ENCODE measurements around the gene PSMB2.
"Not testable (repeated sequence)": the region's sequence is repeated elsewhere in the genome, so short reads cannot be mapped to it uniquely, and the experiment has no call there.

Gene PSMB2

DNA sequence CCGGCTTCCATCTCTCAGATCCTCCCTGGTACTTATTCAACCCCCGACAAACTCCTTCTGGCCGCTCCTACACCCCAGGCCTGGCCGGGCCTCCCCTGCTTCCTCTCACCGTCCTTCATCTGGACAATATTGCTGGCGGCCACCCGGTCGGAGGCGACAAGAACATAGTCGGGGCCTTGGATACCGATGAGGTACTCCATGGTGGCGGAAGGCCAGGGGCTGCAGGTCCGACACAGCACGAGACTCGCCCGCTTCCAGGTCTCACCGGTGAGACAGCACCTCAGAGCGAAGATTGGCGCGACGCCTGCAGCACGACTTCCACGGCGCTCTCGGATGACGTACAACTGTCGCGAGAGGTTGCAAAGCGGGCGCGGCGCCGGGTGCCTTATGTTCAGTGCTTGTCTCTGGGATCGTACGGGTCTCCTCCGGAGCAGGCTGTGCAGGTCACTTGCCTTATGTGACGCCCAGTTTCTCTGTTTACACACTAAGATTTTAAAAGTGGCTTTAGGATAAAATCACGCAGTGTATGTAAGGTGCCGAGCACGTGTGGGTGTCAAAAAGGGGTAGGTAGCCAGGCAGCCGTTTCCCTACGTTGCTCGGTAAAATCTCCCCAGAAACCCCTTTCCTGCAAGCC, at the start of gene PSMB2:
Gene PSMB2, minus strand, starts transcription at position 294 of the 634 bp plus-strand sequence. Its CDS starts 94 bp downstream, at position 200.
- DNase-seq, result peak; percentile 100

DNA sequence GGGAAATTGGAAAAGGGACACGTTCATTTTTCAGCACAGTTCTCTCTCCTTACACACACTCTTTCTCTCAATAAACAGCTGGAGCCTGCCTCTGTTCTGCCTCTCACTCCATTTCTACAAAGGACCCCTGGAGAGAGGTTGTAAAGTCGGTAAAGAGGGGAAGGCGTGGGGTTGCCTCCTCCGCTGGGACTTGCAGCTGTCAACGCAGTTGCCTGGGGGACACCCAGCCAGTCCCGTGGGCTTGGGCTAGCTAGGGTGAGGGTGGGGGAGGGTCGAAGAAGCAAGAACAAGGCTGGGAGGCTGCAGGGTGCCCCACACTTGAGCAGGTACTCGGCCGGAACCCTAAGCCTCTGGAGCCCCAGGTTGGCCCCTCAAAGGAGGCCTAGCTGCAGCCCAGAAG, 49.8 kb upstream of the PSMB2 start:
- peak; percentile 43 for DNase-seq

DNA sequence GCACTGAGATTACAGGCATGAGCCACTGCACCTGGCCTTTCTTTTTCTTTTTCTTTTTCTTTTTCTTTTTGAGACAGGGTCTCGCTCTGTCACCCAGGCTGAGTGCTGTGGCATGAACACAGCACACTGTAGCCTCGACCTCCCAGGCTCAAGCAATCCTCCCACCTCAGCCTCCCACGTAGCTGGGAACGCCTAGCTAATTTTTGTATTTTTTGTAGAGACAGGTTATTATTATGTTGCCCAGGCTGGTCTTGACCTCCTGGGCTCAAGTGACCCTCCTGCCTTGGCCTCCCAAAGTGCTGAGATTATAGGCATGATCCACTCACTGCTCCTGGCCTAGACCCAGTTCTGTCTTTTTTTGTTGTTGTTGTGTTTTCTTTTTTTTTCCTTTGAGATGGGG, 48.8 kb upstream of the PSMB2 start:
- DNase-seq, result not testable (repeated sequence)

DNA sequence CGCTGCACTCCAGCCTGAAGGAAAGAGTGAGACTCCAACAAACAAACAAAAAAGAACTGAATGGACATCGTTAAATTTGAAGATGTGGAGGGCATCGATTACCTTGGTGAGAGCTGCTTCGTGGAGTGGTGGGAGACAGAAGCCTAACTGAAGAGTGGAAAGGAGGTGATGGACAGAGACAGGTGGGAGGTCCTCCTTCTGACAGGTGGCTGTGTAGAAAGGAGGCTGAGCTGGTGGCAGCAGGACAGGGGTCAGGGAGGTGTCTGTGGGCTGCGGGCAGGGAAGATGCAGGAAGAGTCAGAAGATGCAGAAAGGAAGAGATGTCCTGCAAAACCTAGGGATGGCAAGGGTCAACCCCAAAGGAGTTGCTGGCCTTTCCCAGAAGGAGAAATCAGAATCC, 46.8 kb upstream of the PSMB2 start:
- no peak for DNase-seq

DNA sequence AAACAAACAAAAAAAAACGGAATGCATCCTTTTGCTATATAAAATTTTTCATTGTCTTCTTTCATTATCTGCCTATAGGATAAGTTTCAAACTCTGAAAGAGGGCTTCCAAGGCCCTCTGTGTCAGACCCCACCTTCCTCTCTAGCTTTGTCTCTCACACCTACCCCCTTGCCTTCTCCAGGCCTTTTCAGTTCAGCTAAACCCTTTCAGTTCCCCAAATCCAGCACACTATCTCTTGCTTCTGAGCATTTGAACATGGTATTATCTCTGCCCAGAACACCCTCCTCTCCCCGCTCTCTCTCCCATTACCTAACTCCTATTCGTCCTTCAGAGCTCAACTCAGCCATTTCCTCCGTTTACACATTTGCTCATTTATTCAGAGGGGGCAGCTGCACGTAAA, 41.7 kb upstream of the PSMB2 start:
- DNase-seq, result no peak

DNA sequence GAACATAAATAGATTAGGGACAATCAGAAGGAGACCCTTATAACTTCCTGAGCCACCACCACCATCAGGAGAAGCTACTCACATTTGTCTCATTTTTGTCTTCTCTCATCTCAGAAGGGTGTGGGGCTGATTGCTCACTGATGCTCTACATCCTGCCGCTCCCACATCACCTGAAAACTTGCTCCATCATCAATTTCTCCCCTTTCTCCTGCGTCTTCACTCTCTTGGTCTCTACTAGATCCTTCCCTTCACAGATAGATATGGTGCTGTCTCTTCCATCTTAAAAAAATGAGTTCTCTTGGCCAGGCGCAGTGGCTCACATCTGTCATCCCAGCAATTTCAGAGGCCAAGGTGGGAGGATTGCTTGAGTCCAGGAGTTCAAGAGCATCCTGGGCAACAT, 38.9 kb upstream of the PSMB2 start:
- no peak for DNase-seq

DNA sequence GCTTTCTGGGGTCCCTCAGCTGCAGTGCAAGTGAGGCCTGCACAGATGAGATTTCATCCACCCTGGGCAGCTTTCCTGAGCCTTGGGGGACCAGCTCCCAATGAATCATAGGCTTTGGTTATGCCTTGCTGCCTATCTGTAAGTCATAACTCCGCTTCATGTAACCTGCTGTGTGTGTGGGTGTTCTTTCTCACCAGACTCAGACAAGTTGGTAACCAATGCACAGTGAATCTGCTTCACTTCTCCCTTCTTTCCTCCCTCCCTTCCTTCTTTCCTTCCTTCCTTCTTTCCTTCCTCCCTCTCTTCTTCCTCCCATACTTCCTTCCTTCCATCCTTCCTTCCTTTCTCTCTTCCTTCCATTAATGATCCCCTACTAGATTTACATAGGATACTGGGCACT, 34.4 kb upstream of the PSMB2 start:
- no peak for DNase-seq

DNA sequence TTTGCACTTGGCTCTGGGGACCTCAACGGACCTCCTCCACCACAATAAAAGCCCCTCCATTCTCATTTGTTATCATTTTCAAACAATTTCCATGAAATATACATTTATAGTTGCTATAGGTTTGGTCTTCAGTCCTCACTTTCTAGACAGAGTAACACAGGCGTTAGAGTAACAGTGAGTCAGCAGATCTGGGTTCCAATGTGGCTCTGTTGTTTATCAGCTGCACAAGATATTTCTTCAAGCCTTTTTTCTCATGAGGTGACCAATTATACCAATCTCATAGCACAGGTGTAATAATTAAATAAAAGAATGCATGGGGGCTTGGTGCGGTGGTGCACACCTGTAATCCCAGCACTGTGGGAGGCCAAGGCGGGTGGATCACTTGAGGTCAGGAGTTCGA, 32.8 kb upstream of the PSMB2 start:
- DNase-seq, result no peak

DNA sequence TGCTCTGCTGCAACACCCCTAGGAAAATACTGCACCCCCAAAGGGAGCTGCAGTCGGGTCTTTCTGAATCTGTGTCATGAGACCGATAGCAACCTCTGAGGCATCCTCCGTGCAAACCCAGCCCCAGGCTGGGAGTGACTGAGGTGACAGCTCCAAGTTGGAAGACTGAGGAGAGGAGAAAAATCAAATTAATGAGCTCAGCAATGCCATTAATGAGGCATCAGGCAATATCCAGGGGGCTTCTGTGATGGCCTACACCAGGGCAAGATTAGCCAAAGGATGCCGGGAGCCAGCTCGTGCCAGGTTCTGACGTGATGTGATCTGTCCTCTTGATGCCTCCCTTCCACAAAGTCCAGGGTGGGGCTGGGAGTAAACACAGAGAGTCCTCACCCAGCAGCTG, 30.8 kb upstream of the PSMB2 start:
- DNase-seq, result no peak

DNA sequence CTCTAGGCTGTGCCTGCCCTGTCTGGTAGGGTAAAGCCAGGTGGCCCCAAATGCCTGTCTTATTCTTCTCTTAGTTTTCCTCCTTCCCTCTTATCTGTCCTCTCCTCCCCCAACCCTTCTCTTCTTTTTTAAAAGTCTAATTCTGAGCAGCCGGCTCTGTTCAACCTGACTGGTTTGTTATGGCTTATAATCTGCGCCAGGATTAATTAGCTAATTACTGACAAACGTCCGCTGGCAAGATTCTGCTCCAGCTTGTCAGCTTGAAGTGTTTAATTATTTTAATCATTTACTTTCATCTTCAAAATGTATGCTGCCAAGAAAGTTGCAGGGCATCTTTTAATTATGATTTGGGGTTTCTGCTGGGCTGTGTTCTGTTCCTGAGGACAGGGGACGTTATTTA, 27.2 kb upstream of the PSMB2 start:
- no peak for DNase-seq

DNA sequence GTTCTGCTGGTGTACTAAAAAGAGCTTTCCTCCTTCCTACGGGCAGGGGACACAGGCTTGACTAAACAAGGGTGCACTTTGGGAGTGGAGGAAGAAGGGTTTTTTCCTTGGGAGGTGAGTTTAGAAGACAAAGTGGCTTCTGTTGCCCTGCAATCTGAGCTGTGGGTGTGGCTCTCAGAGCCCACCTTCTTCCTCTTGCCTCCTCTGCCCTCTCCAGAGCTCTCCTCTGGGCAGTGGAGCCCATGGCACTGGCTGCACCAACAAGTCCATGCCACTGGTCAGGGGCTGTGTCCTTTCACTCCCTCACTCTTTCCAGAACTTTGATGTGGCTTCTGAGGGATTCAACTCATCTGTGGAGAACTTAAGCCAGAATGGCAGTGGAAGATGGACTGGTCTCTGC, 25.6 kb upstream of the PSMB2 start:
- DNase-seq, result no peak

DNA sequence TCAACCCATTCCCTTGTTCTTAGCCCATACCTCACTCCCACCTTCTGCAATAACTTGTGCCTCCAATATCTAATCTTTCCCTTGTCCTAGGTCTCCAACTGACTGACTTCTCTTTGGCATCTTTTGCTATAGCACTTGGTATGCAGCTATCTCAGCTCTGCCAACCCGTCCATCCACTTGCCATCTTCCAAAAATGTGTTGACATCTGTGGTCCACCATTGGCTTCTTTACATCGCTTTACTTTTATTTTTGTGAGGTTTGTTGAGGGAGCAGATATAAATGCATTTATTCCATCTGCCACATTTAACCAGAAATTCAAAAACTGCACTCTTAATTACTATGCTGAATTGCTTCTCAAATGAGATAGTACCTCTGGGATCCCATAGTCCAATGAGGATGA, 24.9 kb upstream of the PSMB2 start:
- no peak for DNase-seq

DNA sequence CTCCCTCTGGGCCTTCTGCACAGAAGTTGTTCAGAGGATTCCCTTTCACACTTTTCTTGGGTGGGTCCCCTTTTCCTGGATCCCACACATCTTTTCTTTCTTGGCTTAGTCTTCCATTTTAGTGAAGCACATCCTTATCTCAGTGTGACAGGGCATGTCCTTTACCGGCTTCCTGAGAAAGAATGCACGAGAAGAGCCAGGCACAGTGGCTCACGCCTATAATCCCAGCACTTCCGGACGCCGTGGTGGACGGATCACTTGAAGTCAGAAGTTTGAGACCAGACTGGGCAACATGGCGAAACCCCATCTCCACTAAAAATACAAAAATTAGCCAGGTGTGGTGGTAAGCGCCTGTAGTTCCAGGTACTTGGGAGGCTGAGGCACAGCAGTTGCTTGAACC, 22.1 kb upstream of the PSMB2 start:
- DNase-seq, result no peak

DNA sequence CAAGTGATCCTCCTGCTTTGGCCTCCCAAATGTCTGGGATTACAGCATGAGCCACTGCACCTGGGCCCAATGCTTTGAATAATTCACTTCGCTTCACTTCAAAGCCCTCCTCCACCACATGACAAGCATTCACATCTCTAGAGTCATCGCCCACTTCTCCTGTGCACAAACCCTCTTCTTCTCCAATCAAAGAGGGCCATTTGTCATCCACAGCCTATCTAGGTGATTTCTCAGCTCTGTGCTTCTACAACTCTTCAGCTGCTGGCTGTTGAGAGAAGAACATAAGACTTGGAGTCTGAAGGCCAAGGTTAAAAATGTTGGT, 20.1 kb upstream of the PSMB2 start:
- no peak for DNase-seq

DNA sequence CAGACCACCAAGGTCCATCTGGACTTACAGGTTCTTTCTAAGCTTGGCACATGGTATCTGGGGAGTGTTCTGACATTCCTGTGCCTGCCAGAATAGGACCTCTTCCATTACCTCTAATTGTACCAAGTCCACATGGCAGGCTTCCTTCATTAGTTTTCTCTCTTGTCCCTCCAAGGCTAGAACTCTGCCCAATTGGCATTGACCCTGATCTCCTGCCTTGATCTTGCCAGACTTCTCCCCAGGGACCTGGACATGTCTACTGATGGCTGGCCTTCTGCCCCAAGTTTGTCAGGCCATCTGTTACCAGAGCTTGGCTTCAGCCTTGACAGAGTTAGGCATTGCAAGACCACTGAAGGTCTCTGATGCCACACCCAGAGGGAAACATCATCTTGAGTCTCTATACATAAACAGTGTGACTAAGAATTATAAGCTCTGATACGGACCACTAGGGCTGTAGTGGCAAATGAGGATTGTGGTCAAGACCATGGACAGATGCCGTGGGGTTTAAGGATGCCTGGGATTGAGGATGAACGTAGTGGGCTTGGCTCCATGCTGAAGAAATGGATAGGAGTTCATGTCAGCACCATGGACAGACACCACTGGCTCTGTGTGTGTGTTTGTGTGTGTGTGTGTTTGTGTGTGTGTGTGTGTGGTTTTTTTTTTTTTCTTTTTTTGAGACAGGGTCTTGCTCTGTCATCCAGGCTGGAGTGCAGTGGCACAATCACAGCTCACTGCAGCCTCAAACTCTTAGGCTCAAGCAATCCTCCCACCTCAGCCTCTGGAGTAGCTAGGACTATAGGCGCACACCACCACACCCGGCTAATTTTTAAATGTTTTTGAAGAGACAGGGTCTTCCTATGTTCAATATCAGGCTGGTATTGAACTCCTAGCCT, 19.5 kb upstream of the PSMB2 start:
- DNase-seq, result no peak

DNA sequence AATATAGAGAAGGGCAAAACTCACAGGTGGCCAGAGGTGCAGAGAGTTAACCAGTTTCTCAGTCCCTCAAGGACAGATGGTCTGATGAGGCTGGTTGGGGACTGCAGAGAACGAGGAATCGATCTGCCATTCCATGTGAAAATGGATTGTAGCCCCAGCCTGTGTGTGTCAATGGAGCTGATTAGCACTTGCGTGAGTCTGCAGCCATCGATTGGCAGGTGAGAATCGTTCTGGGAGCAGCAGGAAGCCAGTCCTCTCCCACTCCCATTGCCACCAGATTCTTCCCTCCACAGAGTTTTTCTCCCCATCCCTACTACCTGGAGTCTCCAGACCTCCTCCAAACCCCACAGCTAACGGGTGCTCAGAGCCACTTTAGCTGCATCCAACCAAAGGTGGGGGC, 18.3 kb upstream of the PSMB2 start:
- DNase-seq, result no peak

DNA sequence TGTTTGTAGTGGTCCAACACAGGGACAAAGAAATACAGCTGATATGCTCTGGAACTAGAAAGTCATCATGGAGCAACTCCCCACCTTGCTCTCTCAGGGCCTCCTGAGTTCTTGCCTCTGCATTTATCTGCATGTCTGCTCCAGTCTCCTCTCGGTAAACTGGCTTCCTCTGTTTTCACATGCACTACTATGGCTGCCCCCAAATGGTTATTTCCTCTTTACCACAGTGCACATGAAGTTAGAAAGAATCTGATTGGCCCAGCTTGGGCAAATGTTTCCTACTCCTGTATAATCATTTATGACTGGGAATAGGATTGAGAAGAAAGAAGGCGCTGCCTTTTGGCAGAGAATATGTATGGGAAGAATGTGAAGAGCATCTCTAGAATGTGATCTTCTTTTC, 16.5 kb upstream of the PSMB2 start:
- no peak for DNase-seq

DNA sequence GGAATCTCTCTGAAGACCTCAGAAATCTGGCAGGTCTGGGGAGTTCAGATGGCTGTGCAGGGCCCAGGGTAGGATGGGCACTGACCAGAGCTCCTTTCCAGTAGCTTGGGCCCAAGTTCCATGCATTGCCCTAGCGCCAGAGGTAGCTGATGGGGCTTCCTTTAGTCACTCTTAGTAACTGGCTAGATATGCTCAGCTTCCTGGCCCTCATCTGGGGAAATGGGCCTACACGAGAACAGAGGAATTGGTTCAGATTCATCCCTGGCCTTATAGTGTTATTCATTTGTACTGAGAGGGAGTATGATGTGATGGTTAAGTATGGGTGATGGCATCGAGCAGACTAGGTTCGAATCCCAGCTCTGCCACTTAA, 15.5 kb upstream of the PSMB2 start:
- no peak for DNase-seq

DNA sequence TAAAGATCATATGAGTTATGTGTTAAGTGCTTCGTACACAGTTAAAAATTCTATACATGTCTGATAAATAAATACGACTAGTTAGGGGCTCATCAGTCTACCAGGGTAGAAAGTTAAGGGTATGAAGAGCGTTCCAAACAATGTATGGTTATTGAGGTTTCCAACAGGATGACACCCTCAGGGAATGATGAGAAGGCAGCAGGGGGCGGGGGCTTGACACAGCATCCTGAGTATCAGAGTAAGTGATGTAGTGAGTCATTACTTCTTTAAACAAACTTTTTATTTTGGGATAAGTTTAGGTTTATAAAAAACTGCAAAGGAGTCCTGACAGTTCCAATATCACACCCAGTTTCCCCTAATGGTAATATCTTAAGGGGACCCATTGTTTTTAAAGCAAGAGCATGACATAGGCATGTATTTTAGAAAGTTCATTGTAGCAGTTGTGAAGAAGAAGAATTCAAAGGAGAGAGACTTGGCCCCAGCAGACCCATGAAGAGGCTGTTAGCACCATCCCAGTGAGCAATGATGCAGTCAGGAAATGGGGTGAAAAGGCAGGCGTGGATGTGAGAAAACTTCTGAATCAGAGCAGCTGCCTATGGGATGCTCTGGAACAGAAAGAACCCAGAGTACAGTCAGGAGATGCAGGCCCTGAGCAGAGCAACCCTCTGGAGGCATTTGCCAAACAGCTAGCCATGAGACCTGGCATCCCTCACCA, 15.0 kb upstream of the PSMB2 start:
- no peak for DNase-seq

DNA sequence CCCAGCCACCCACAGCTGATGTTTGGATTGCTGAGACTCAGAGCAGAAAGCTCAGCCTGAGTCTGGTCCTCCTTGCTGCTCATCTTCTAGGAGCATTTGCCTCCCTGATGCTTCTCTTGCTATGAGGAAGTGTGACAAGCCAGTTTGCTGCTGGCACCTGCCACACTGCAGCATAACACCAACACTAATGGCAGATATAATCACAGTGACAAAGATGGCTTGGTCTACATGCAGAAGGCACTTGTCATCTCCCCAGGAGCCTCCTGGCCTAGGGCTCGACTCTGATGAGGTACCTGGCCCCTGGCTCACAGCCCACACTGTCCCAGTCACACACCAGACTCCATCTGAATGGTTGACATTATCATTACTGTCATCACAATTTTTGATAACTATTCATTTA, 13.9 kb upstream of the PSMB2 start:
- DNase-seq, result no peak

DNA sequence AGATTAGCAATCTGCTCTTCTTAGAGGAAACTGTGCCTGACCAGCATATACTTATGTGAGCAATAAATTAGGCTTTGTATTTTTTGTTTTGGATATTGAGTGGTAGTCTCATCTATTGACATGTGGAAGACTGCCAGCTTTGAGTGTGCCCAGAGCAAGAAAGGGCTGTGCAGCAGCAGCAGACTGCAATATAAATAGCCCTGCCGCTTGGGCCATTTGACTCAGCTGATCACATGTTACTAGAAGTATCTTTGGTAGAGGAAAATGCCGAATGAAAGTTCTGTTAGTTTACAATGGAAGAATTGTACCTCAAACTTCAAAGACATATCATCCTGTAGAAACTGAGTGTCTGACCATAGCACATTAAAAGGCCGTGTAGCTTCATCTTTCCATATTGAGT, 9.1 kb upstream of the PSMB2 start:
- DNase-seq, result no peak

DNA sequence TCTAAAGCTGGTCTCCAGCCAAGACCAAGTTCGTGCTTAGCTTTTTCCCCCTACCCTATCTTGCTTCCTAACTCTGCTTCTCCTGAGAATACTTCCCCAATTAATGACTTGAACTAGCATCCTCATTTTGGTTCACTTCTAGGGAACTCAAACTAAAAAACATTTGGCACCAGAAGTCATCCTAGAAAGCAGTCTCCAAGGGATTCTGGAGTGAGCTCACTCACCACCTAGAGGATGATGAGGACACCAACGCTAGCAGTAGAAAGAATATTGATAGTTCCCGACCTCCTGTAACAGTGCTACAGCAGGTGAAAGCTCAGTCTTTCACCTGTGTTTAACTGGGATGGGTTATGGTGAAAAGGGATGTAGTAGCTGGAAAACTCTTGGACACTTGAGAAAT, 4.7 kb upstream of the PSMB2 start:
- peak; percentile 30 for DNase-seq

DNA sequence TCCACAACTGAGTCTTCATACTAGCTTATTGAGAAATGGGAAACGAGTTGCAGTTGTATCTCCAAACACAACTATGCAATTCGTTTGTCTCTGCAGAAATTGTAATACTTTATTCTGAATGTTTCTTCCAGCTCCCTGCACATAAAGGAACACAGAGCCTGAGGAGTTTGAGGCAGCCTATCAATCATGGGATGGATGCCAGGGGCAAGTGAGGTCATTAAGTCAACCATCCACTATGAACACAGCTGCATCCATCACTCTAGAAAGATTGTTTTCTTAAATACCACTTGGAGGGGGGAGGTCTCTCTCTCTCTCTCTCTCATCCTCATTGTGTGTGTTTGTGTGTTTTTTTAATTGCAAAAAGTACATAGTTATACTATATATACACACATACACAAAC, 2.9 kb upstream of the PSMB2 start:
- no peak for DNase-seq

DNA sequence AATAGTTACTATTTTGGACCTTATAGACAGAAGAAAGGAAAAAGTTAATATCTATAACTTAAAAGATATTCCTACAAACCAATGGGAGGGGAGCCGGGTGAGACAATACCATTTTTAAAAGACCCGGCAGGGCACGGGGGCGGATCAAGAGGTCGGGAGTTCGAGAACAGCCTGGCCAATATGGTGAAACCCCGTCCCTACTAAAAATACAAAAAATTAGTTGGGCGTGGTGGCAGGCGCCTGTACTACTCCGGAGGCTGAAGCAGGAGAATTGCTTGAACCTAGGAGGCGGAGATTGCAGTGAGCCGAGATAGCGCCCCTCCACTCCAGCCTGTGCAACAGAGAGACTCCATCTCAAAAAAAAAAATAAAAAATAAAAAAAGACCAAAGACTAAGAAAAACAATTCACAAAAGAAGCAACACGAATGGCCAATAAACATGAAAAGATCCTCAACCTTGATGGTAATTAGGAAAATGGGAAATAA, 1.2 kb upstream of the PSMB2 start:
- no peak for DNase-seq

All from NCI-H510A (cell line).